ENCODE results near the gene RPS27A.

- TF ChIP-seq, protein P1, sequence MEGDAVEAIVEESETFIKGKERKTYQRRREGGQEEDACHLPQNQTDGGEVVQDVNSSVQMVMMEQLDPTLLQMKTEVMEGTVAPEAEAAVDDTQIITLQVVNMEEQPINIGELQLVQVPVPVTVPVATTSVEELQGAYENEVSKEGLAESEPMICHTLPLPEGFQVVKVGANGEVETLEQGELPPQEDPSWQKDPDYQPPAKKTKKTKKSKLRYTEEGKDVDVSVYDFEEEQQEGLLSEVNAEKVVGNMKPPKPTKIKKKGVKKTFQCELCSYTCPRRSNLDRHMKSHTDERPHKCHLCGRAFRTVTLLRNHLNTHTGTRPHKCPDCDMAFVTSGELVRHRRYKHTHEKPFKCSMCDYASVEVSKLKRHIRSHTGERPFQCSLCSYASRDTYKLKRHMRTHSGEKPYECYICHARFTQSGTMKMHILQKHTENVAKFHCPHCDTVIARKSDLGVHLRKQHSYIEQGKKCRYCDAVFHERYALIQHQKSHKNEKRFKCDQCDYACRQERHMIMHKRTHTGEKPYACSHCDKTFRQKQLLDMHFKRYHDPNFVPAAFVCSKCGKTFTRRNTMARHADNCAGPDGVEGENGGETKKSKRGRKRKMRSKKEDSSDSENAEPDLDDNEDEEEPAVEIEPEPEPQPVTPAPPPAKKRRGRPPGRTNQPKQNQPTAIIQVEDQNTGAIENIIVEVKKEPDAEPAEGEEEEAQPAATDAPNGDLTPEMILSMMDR (IDR thresholded peaks at IDR 0.05) = no peak
- no peak for TF ChIP-seq POLR2A (IDR thresholded peaks at IDR 0.05)
Measured at GRCh38 chr2:55247025-55247424, 14.5 kb downstream of the RPS27A start.

Data from Peyer's patch (tissue), 4 donors.